Muscle of leg (tissue), 11 donors: ENCODE results near the gene PHYH. TPM values are rescaled to one million over a fixed set of nuclear protein-coding genes. Genes with fewer than 3 reads are reported as not detected.
"Not testable (repeated sequence)": the region's sequence is repeated elsewhere in the genome, so short reads cannot be mapped to it uniquely, and the experiment has no call there.

Experiments used
- DNase-seq: peaks from one replicate; pipeline ENCODE4 v3.0.0; 2013
- H3K27ac ChIP-seq: one replicate; pipeline ENCODE4 v1.5.1; 2013; ENCODE audit warnings: mild to moderate bottlenecking, low read length, control low read depth
- H3K27me3 ChIP-seq: one replicate; pipeline ENCODE4 v1.6.1; 2013; ENCODE audit warnings: low read length; ENCODE audit not compliant: control insufficient read depth, insufficient read depth
- H3K36me3 ChIP-seq: one replicate; pipeline ENCODE4 v1.6.1; 2013; ENCODE audit warnings: low read length; ENCODE audit not compliant: control insufficient read depth, insufficient read depth
- H3K4me1 ChIP-seq: one replicate; pipeline ENCODE4 v1.6.1; 2013; ENCODE audit warnings: low read length; ENCODE audit not compliant: control insufficient read depth, insufficient read depth
- H3K4me3 ChIP-seq: one replicate; pipeline ENCODE4 v1.5.1; 2013; ENCODE audit warnings: low read length, control low read depth
- H3K9me3 ChIP-seq: replicated peaks from 2 replicates; pipeline ENCODE4 v1.6.1; 2013; ENCODE audit warnings: low read depth, low read length; ENCODE audit not compliant: control insufficient read depth
- WGBS: methylation state at CpG from one replicate; pipeline ENCODE4 v1.1.5; 2013; ENCODE audit warnings: missing lambda C conversion rate; ENCODE audit not compliant: insufficient coverage; 5-methylcytosine and 5-hydroxymethylcytosine counted together
- polyA plus RNA-seq, 8 donors: library from polyadenylated mRNA; unstranded; fragments of 120-200 nt; gene quantifications; one replicate each; pipeline versions ENCODE4 v1.2.1 to v1.2.3, GENCODE V29; 2013; ENCODE audit warnings: inconsistent platforms in 1 of 8, low replicate concordance in 1 of 8; ENCODE audit not compliant: insufficient read length in 8 of 8, insufficient read depth in 1 of 8
- total RNA-seq: library from RNA; stranded (reverse); fragments of 120-200 nt; gene quantifications from one replicate; pipeline ENCODE4 v1.2.4, GENCODE V29; 2013

Gene PHYH
- total and polyA plus RNA-seq, 9 donors, result 28.4 to 43.2 (median 34.6) TPM

DNA sequence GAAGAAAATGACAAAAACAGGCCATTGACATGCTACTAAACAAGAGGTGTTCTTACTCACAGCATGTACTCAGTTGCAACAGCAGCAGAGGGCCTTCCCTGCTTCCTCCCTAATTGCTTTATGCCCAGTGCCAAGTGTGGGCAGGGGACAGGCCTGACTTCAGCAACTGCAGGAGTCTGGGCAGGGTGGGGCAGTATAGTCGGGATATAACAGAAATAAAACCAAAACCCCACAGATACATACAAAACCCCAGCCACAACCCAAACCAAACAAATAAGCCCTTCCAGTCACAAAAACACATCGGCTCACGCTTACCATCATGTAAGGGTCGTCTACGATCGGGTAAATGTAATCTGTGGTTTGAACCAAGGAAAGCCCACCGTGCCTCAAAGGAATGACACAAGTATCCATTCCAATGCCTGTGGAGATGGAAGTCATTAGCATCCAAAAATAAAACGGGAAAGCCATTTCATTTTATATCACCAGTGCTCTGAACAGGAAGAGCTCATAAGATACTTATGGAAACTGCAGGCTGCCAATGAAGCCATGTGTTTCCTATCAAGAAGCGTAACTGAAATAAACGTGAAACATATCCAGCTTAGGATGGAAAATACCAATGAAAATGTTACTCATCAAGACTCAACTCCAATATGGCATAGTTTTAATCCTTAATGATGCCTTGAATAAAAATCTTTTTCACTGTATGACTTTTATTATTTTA lies 38.7 kb upstream of the PHYH start:
- peak; percentile 98 for DNase-seq
- Histone ChIP-seq H3K4me3 (no peak overlapping the region), H3K9me3 (no peaks in the 10 kb centered on the region), H3K27me3 (no peaks in the 10 kb centered on the region), H3K36me3 (peaks cover 42% of the 10 kb centered on the region), H3K27ac (peak overlapping the region; percentile 87), H3K4me1 (peaks cover 23% of the 10 kb centered on the region)
- WGBS, result no CpG with 5 or more reads among the region's 10 CpGs

DNA sequence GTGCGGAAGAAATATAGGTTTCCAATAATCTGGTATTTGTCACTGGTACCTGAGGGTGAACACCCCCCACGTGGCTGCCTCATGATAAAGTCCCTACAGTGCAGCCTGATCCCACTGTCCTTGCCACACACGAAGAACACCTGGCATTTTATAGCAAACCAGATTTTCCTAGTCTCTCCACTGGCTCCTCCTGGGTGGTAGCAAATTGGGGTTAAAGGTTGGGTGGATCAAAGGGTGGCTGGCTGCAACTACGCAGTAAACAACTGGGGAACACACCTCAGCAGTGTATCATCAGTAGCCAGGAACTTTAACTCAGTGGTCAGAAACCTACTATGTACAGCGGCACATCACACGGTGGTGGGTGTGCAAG lies 37.9 kb upstream of the PHYH start:
- DNase-seq, result no peak
- Histone ChIP-seq H3K36me3 (peaks cover 46% of the 10 kb centered on the region), H3K27ac (peak overlapping the region; percentile 87), H3K27me3 (no peaks in the 10 kb centered on the region), H3K9me3 (no peaks in the 10 kb centered on the region), H3K4me3 (no peak overlapping the region), H3K4me1 (peaks cover 23% of the 10 kb centered on the region)
- WGBS, result 62% methylated on average over 3 of the region's 6 CpGs

DNA sequence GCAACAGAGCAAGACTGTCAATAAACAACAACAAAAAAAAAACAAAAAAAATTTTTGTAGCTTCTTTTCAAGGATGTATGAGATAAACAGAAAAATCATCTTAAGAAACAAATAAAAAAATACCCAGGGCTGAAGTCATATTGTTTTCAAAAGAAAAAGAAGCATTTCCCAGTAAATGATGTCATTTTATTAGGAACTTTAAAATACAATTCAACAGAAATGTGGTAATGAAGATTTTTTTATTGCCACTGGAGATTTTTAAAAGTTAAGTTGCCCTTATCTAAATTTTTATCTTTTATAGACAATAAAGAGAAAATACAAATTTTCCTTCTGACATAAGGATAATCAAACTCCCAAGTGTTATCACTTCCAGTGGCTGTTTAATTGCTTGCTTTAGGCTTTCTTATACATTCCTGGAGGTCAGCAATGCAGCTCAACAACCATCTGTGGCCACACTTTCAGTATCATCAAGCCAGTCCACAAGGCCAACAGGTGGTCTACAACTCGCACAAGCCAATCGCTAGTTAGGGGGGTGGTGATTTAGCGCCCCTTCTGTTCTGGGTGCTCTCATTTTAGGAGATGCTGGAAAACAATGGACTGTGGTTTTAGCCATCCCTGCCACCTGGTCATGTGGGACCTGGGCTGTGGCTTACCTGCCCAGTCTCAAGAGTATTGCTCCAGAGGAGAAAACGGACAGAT lies 37.4 kb upstream of the PHYH start:
- peaks cover 46% of the 10 kb centered on the region for H3K36me3 ChIP-seq
- H3K27ac ChIP-seq, result no peak overlapping the region
- no peaks in the 10 kb centered on the region for H3K9me3 ChIP-seq
- H3K27me3 ChIP-seq, result no peaks in the 10 kb centered on the region
- WGBS, result 100% methylated on average over 1 of the region's 4 CpGs
- H3K4me3 ChIP-seq, result no peak overlapping the region
- peaks cover 23% of the 10 kb centered on the region for H3K4me1 ChIP-seq
- DNase-seq, result no peak

DNA sequence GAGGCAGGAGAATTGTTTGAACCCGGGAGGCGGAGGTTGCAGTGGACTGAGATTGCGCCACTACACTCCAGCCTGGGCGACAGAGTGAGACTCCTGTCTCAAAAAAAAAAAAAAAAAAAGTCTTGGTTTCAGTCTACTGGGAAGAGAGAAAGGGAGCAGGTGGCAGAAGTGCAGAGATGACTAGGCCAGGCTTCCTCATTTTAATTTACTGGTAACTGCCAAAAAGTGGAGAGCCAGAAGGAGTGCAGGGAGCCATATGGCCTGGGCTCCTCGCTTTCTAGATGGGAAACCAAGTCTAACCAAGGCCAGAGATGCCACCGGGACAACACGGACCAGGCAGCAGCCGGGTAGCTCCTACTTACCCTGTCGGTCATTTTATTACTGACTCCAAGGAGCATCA lies 36.0 kb upstream of the PHYH start:
- no peak overlapping the region for H3K4me3 ChIP-seq
- H3K36me3 ChIP-seq, result peaks cover 55% of the 10 kb centered on the region
- WGBS, result 96% methylated on average over 4 of the region's 9 CpGs
- no peaks in the 10 kb centered on the region for H3K27me3 ChIP-seq
- no peak for DNase-seq
- peaks cover 21% of the 10 kb centered on the region for H3K4me1 ChIP-seq
- H3K27ac ChIP-seq, result no peak overlapping the region
- no peaks in the 10 kb centered on the region for H3K9me3 ChIP-seq

DNA sequence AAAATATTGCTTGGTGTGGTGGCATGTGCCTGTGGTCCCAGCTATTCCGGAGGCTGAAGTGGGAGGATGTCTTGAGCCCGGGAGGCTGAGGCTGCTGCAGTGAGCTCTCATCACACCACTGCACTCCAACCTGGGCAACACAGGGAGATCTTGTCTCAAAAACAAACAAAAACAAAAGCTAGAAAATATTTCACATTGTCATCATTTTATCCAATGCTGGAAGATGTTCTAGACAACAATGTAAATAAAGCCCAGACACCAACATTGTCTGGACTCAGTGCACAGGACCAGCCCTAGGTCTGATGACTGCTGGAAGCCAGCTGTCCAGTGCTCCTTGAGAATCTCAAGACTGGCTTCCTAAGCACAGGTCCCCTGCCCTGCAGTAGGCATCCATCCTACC lies 34.7 kb upstream of the PHYH start:
- Histone ChIP-seq H3K27ac (no peak overlapping the region), H3K9me3 (no peaks in the 10 kb centered on the region), H3K4me1 (peaks cover 15% of the 10 kb centered on the region), H3K27me3 (no peaks in the 10 kb centered on the region), H3K36me3 (peaks cover 64% of the 10 kb centered on the region), H3K4me3 (no peak overlapping the region)
- no peak for DNase-seq
- WGBS, result no CpG with 5 or more reads among the region's 2 CpGs

DNA sequence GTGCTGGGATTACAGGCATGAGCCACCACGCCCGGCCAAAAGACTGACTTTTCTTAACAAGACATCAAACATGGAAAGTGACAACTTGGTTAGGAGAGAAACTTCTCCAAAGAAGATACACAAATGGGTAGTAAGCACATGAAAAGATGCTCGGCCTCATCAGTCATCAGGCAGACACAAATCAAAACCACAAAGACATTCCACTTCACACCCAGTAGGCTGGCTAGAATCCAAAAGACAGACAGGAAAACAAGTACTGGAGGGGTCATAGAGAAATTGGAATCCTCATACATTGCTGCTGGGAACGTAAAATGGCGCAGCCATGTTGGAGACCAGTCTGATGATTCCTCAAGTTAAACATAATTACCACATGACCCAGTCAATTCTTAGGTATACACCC lies 31.8 kb upstream of the PHYH start:
- no peak for DNase-seq
- no peak overlapping the region for H3K4me3 ChIP-seq
- peaks cover 69% of the 10 kb centered on the region for H3K36me3 ChIP-seq
- H3K9me3 ChIP-seq, result no peaks in the 10 kb centered on the region
- no peak overlapping the region for H3K27ac ChIP-seq
- no peaks in the 10 kb centered on the region for H3K27me3 ChIP-seq
- 86% methylated on average over 2 of the region's 5 CpGs for WGBS
- peaks cover 3% of the 10 kb centered on the region for H3K4me1 ChIP-seq

DNA sequence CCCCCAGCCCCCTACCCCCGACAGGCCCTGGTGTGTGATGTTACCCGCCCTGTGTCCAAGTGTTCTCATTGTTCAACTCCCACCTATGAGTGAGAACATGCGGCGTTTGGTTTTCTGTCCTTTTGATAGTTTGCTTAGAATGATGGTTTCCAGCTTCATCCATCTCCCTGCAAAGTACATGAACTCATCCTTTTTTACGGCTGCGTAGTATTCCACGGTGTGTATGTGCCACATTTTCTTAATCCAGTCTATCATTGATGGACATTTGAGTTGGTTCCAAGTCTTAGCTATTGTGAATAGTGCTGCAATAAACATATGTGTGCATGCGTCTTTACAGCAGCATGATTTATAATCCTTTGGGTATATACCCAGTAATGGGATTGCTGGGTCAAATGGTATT lies 31.1 kb upstream of the PHYH start:
- H3K4me3 ChIP-seq, H3K27ac ChIP-seq, H3K27me3 ChIP-seq, H3K9me3 ChIP-seq, DNase-seq, H3K4me1 ChIP-seq: not testable (repeated sequence)
- WGBS, result 100% methylated on average over 1 of the region's 8 CpGs
- peaks cover 69% of the 10 kb centered on the region for H3K36me3 ChIP-seq

DNA sequence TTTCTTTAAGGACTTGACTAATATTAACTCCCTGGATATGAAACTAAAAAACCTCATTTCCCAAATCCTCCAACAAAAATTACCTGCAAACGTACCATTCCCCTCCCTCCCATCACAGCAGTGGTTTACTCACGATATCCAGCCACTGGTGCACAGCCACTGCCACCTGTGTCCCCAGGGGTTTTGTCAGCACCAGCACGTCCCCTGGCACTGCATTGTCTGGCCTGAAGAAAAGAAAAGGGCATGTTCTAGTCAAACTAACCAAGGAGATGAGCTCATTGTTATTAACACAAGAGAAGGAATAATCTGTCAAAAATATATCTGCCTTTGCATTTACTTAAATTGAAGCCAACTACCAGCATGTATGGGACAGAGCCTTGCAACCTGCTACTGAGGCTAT lies 29.7 kb upstream of the PHYH start:
- H3K36me3 ChIP-seq, result peaks cover 68% of the 10 kb centered on the region
- H3K27me3 ChIP-seq, result no peaks in the 10 kb centered on the region
- no peak overlapping the region for H3K27ac ChIP-seq
- 95% methylated on average over 2 of the region's 3 CpGs for WGBS
- no peak overlapping the region for H3K4me3 ChIP-seq
- peaks cover 3% of the 10 kb centered on the region for H3K4me1 ChIP-seq
- DNase-seq, result no peak
- H3K9me3 ChIP-seq, result no peaks in the 10 kb centered on the region

DNA sequence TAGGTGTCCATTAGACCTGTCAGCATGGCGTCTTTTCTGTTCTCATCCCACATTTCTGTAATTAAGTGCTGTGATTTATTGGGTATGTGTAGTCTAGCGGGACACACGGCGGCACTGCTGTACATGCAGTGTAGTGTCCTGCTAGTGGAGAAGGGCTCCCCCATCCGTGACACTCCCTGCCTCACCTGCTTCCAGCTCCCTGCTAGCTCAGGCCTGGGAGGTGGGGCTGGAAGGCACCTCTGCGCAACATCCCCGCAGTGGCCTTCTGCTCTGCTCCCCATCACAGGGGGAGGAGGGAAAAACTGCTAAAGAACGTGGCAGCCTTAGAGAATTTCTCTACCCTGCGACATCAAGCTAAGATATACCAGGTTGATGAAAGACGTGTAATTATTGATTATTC lies 28.7 kb upstream of the PHYH start:
- no peak for DNase-seq

DNA sequence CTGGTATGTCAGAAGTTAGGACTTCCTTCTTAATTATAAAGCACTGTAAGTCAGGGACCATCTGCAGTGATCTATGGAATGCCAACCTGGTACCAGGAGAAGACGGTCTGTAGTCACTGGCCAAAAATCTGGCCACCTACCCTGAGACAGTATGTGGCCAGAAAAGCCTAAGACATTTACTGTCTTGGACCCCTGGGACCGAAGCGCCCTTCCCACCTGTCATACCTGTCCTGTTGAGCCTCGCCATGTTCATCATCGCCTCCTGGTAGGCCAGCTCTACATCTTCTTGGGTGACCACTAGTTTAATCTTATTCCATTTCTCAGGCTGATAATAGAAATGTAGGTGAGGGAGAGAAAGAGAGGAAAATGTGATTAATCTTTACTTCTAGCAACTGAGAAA lies 28.3 kb upstream of the PHYH start:
- WGBS, result 92% methylated on average over 3 of the region's 5 CpGs
- no peak overlapping the region for H3K4me3 ChIP-seq
- H3K27me3 ChIP-seq, result no peaks in the 10 kb centered on the region
- no peak for DNase-seq
- peaks cover 3% of the 10 kb centered on the region for H3K4me1 ChIP-seq
- H3K27ac ChIP-seq, result no peak overlapping the region
- no peaks in the 10 kb centered on the region for H3K9me3 ChIP-seq
- H3K36me3 ChIP-seq, result peaks cover 66% of the 10 kb centered on the region

More for the DNA sequence above, 28.7 kb upstream of the PHYH start:
- no CpG with 5 or more reads among the region's 10 CpGs for WGBS
- Histone ChIP-seq H3K9me3 (no peaks in the 10 kb centered on the region), H3K4me1 (peaks cover 3% of the 10 kb centered on the region), H3K27me3 (no peaks in the 10 kb centered on the region), H3K27ac (no peak overlapping the region), H3K36me3 (peaks cover 68% of the 10 kb centered on the region), H3K4me3 (no peak overlapping the region)
